PC-3 (cell line): ENCODE measurements around the gene SLC6A6. TPM values are rescaled to one million over a fixed set of nuclear protein-coding genes. Genes with fewer than 3 reads are reported as not detected.

Experiments used
- ATAC-seq: fragments of 200-7000 bp; cut with Tn5 transposase; 2 replicates; pipeline ENCODE4 v1.9.1; 2020; ENCODE audit warnings: mild to moderate bottlenecking, moderate library complexity
- BruUV-seq: library from RNA; stranded (reverse); fragments of 400-500 nt; replicated peaks from 2 replicates; lab custom pipeline; 2021; lab: Mats Ljungman, UMichigan
- CTCF ChIA-PET: fragments of 300-600 bp; sonication (Branson Sonifier 250); formaldehyde crosslinking; loops from one replicate; lab custom pipeline; 2022; ENCODE audit warnings: antibody characterized with exemption; lab: Charles Lee
- POLR2A ChIA-PET: fragments of 300-600 bp; sonication (Branson Sonifier 250); formaldehyde crosslinking; loops from one replicate; lab custom pipeline; 2022; ENCODE audit warnings: antibody characterized with exemption; ENCODE audit not compliant: unreplicated experiment; lab: Charles Lee
- DNase-seq: peaks from one replicate; pipeline ENCODE4 v3.0.0-alpha.2; 2015
- H2AFZ ChIP-seq: fragments of 300-600 bp; sonication (generic); 2 replicates; pipeline ENCODE4 v1.6.0; 2016; ENCODE audit warnings: antibody characterized with exemption, low read length
- H3F3A ChIP-seq: fragments of 300-600 bp; sonication (generic); one replicate; pipeline ENCODE4 v1.6.0; 2017; ENCODE audit warnings: antibody characterized with exemption, low read length, control low read depth, mild to moderate bottlenecking; ENCODE audit not compliant: unreplicated experiment
- H3K27ac ChIP-seq: fragments of 300-600 bp; sonication (generic); 2 replicates; pipeline ENCODE4 v1.5.1; 2016; ENCODE audit warnings: mild to moderate bottlenecking, low read length
- H3K27me3 ChIP-seq: fragments of 300-600 bp; sonication (generic); 2 replicates; pipeline ENCODE4 v1.6.1; 2016; ENCODE audit warnings: low read length, mixed read lengths
- H3K36me3 ChIP-seq: fragments of 300-600 bp; sonication (generic); 2 replicates; pipeline ENCODE4 v1.6.1; 2016; ENCODE audit warnings: low read depth, mixed run types, low read length, mixed read lengths
- H3K4me1 ChIP-seq: fragments of 300-600 bp; sonication (generic); 2 replicates; pipeline ENCODE4 v1.5.1; 2016; ENCODE audit warnings: low read length; ENCODE audit not compliant: insufficient read depth
- H3K4me2 ChIP-seq: fragments of 300-600 bp; sonication (generic); 2 replicates; pipeline ENCODE4 v1.6.0; 2016; ENCODE audit warnings: low read length
- H3K4me3 ChIP-seq: fragments of 300-600 bp; sonication (generic); 2 replicates; pipeline ENCODE4 v1.5.1; 2016; ENCODE audit warnings: mild to moderate bottlenecking, low read length, mixed read lengths
- H3K79me2 ChIP-seq: fragments of 300-600 bp; sonication (generic); 2 replicates; pipeline ENCODE4 v1.6.1; 2017; ENCODE audit warnings: low read length, mixed read lengths
- H3K9ac ChIP-seq: fragments of 300-600 bp; sonication (generic); 2 replicates; pipeline ENCODE4 v1.6.0; 2016; ENCODE audit warnings: mild to moderate bottlenecking, low read length
- H3K9me2 ChIP-seq: fragments of 300-600 bp; sonication (generic); replicated peaks from 2 replicates; pipeline ENCODE4 v1.6.1; 2016; ENCODE audit warnings: mixed run types, low read length, mixed read lengths
- H3K9me3 ChIP-seq: fragments of 300-600 bp; sonication (generic); 2 replicates; pipeline ENCODE4 v1.6.1; 2016; ENCODE audit warnings: low read length, mixed read lengths
- H4K20me1 ChIP-seq: fragments of 300-600 bp; sonication (generic); 2 replicates; pipeline ENCODE4 v1.6.1; 2016; ENCODE audit warnings: low read length, mixed read lengths
- EZH2 ChIP-seq: fragments of 300-600 bp; sonication (generic); IDR thresholded peaks from one replicate; pipeline ENCODE4 v1.6.1; 2017; ENCODE audit warnings: antibody characterized with exemption, mild to moderate bottlenecking, low read length; ENCODE audit not compliant: unreplicated experiment
- EZH2phosphoT487 ChIP-seq: fragments of 300-600 bp; sonication (generic); IDR thresholded peaks from 2 replicates; pipeline ENCODE4 v1.6.1; 2018; ENCODE audit warnings: mild to moderate bottlenecking, antibody characterized with exemption, low read length, borderline replicate concordance
- intact Hi-C: fragments of 100-400 bp; cut with micrococcal nuclease; formaldehyde crosslinking; loops from 2 replicates; pipeline ENCODE4 v1.9.0; 2023
- total RNA-seq: library from RNA; depleted of rRNA; stranded (reverse); fragments of >200 nt; gene quantifications from 2 replicates; pipeline ENCODE4 v1.2.3, GENCODE V29; 2014
- TF ChIP-seq, protein P1 (sequence below): fragments of 300-600 bp; sonication (generic); conservative IDR thresholded peaks from 2 replicates; pipeline ENCODE4 v1.5.1; 2017; ENCODE audit warnings: antibody characterized with exemption, low read depth, mild to moderate bottlenecking, low read length

The SLC6A6 gene
- total RNA-seq, 1 experiment from 2014 or later = 28.1 TPM

DNA sequence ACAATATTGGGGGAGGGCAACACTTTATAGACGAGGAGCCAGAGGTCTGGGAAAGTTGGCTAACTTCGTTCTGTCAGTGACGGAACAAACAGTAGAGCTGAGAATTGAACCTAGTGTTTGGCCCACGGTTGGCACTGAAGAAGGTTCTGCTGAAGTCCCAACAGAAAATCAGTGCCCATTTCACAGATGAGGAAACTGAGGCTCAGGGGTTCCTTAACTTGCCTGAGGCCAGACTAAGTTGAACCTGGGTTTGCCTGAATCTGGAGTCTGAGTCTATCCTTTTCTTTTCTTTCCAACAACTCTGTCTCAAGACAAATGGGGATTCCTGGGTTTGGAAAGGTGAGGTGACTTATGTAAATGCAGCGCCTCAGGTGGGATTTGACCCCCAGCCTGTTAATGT lies 55.1 kb downstream of the SLC6A6 start:
- Histone ChIP-seq H3K9ac (no peak overlapping the region), H2AFZ (no peak overlapping the region), H3K4me3 (no peak overlapping the region), H4K20me1 (no peaks in the 10 kb centered on the region), H3K9me2 (no peaks in the 10 kb centered on the region), H3K27ac (no peak overlapping the region), H3F3A (peaks cover 13% of the 10 kb centered on the region), H3K9me3 (no peaks in the 10 kb centered on the region), H3K27me3 (no peaks in the 10 kb centered on the region), H3K79me2 (no peaks in the 10 kb centered on the region), H3K36me3 (peaks cover 18% of the 10 kb centered on the region), H3K4me1 (peaks cover 26% of the 10 kb centered on the region), H3K4me2 (no peak overlapping the region)
- no peak for ATAC-seq
- POLR2A ChIA-PET = no interaction called here
- DNase-seq = no peak
- TF ChIP-seq, protein P1, sequence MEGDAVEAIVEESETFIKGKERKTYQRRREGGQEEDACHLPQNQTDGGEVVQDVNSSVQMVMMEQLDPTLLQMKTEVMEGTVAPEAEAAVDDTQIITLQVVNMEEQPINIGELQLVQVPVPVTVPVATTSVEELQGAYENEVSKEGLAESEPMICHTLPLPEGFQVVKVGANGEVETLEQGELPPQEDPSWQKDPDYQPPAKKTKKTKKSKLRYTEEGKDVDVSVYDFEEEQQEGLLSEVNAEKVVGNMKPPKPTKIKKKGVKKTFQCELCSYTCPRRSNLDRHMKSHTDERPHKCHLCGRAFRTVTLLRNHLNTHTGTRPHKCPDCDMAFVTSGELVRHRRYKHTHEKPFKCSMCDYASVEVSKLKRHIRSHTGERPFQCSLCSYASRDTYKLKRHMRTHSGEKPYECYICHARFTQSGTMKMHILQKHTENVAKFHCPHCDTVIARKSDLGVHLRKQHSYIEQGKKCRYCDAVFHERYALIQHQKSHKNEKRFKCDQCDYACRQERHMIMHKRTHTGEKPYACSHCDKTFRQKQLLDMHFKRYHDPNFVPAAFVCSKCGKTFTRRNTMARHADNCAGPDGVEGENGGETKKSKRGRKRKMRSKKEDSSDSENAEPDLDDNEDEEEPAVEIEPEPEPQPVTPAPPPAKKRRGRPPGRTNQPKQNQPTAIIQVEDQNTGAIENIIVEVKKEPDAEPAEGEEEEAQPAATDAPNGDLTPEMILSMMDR = no peak
- TF ChIP-seq EZH2phosphoT487 (no peak), EZH2 (no peak)
- intact Hi-C loops = no loop called here
- BruUV-seq = no TSS peak
- CTCF ChIA-PET = no interaction called here

GRCh38 chr3:14457999-14458398 lies 55.6 kb downstream of the SLC6A6 start:
- no peak overlapping the region for H2AFZ ChIP-seq
- H3K27ac ChIP-seq = no peak overlapping the region
- H3K4me1 ChIP-seq = peaks cover 24% of the 10 kb centered on the region
- intact Hi-C loops = no loop called here
- no peaks in the 10 kb centered on the region for H3K79me2 ChIP-seq
- H3F3A ChIP-seq = peaks cover 12% of the 10 kb centered on the region
- H3K27me3 ChIP-seq = no peaks in the 10 kb centered on the region
- no peak overlapping the region for H3K9ac ChIP-seq
- TF ChIP-seq EZH2phosphoT487 (no peak), EZH2 (no peak)
- TF ChIP-seq, protein P1 = no peak
- H4K20me1 ChIP-seq = no peaks in the 10 kb centered on the region
- no peaks in the 10 kb centered on the region for H3K9me3 ChIP-seq
- ATAC-seq (no peak), DNase-seq (no peak)
- no peak overlapping the region for H3K4me3 ChIP-seq
- H3K9me2 ChIP-seq = no peaks in the 10 kb centered on the region
- peaks cover 22% of the 10 kb centered on the region for H3K36me3 ChIP-seq
- CTCF ChIA-PET = interaction anchor here (1.1 kb wide), 1 partner anchor 562 kb away, joined by 3 read pairs; no protein-coding TSS in a partner anchor
- BruUV-seq = no TSS peak
- POLR2A ChIA-PET = no interaction called here
- no peak overlapping the region for H3K4me2 ChIP-seq

DNA sequence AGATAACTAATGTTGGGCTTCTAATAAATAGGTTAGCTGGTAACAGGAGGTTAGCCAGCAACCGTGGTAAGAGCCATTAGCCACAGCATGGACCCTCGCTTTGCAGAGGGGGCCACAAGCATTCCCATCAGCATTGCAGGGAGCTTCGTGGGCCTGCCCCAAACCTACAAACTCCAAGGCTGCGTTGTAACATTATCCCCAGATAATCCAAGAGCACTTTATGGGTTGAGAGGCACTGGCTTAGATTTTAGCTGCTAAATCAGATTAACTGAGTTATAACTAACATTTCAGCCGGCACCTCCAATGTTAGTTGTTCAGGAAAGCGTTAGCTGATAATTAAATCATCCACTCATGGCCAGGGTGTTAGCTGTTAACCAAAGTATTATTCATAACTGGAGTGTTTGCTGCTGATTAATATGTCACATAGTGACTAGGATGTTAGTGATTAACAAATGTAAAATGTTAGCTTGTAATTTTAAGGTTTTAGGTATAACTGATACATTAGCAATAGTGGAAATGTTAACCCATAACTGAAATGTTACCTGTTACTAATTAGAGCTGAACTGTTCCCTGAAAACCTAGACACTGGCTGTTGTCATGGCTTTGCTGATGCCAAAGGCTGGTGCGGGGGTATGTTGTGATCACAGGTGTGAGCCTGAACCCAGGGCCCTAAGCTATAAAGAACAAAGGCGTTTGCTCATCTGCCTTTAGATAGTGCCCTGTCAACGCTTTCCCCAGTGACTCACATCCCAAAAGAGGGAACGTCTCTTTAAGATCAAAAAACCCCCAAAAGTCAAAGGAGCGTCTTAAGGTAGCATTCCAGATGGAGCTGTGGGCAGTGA lies 56.2 kb downstream of the SLC6A6 start:
- H3K4me3 ChIP-seq = no peak overlapping the region
- no peak for TF ChIP-seq EZH2phosphoT487
- TF ChIP-seq EZH2 = no peak
- TF ChIP-seq, protein P1 = no peak
- peaks cover 26% of the 10 kb centered on the region for H3K36me3 ChIP-seq
- H3K9me2 ChIP-seq = no peaks in the 10 kb centered on the region
- no peak overlapping the region for H3K4me2 ChIP-seq
- intact Hi-C loops = no loop called here
- no peak overlapping the region for H2AFZ ChIP-seq
- ATAC-seq (no peak), DNase-seq (no peak)
- BruUV-seq = no TSS peak
- no peaks in the 10 kb centered on the region for H3K9me3 ChIP-seq
- peaks cover 18% of the 10 kb centered on the region for H3K4me1 ChIP-seq
- H4K20me1 ChIP-seq = no peaks in the 10 kb centered on the region
- ChIA-PET POLR2A (no interaction called here), CTCF (interaction anchor here (1.1 kb wide), 1 partner anchor 562 kb away, joined by 3 read pairs; no protein-coding TSS in a partner anchor)
- H3K79me2 ChIP-seq = no peaks in the 10 kb centered on the region
- no peak overlapping the region for H3K27ac ChIP-seq
- H3F3A ChIP-seq = peaks cover 6% of the 10 kb centered on the region
- no peaks in the 10 kb centered on the region for H3K27me3 ChIP-seq
- no peak overlapping the region for H3K9ac ChIP-seq
